ENCODE measurements around the gene NAA80. TPM values are rescaled to one million over a fixed set of nuclear protein-coding genes. Genes with fewer than 3 reads are reported as not detected.
"Not testable (repeated sequence)": the region's sequence is repeated elsewhere in the genome, so short reads cannot be mapped to it uniquely, and the experiment has no call there.

Gene NAA80
- total and polyA plus RNA-seq, 2 of the 13 experiments (the other 11 are each of a cell fraction or from before 2014, with no cell fraction given) = 3.4 to 8.7 TPM

DNA sequence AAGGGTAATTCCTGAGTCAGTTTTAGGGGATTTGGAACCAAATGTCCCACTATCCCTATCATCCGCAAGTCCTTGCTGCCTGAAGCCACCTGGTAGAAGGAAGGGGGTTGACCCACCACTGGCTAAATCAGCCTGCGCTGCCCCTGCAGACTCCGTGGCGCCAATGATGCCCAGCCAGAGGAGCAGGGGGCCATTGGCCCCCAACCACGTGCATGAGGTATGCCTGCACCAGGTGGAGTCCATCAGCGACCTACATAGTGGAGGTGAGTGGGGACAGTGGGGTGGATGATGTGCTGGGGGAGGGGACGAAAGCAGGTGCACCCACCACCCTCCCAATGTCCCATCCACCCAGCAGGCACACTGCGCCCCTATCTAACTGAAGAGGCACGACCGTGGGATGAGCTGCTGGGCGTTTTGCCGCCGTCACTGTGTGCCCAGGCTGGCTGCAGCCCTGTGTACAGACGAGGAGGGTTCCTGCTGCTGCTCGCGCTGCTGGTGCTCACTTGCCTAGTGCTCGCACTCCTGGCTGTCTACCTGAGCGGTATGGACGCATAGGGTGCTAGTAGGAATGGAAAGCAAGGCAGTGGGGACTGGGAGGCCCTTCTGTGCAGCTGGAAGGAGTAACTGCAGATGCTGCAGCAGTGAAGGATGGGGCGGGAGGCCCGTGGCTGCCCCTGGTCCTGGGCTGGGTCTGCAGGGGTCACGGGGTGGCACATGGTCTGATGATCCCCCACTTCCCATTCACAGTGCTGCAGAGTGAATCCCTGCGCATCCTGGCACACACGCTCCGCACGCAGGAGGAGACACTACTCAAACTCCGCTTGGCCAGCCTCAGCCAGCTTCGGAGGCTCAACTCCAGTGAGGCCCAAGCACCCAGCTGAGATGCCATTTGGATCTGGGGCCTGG is 12.6 kb downstream of the NAA80 start:
- no peaks in the 10 kb centered on the region for H4K20me1 ChIP-seq (ENCODE audit: insufficient read depth, low read length)
- H3K27ac ChIP-seq (ENCODE audit: extremely low read length, insufficient read depth, low read length) = no peak overlapping the region
- FAIRE-seq = no peak
- intact Hi-C loops (cut with micrococcal nuclease; ENCODE audit: unreplicated experiment) = no loop called here
- no peak overlapping the region for H3K4me2 ChIP-seq (ENCODE audit: low read depth, low read length)
- CTCF ChIA-PET (ENCODE audit: low intra/inter-chr PET ratio, low total read pairs) = no interaction called here
- 96% methylated on average over 17 of the region's 28 CpGs for WGBS (ENCODE audit: low lambda C conversion rate)
- in situ Hi-C loops (cut with HindIII; ENCODE audit: extremely low pct_ligation_motif_present, low pct_unique_long_range_greater_than_20kb) = no loop called here
- H3K4me1 ChIP-seq (ENCODE audit: insufficient read depth, low read length) = peaks cover 25% of the 10 kb centered on the region
- no peak overlapping the region for H2AFZ ChIP-seq (ENCODE audit: low read length)
- no peaks in the 10 kb centered on the region for H3K27me3 ChIP-seq (ENCODE audit: control insufficient read depth in 1 of 2, insufficient read depth in 2 of 2, low read length in 2 of 2)
- no peaks in the 10 kb centered on the region for H3K9me3 ChIP-seq (ENCODE audit: low read length)
- TF ChIP-seq, protein P1, sequence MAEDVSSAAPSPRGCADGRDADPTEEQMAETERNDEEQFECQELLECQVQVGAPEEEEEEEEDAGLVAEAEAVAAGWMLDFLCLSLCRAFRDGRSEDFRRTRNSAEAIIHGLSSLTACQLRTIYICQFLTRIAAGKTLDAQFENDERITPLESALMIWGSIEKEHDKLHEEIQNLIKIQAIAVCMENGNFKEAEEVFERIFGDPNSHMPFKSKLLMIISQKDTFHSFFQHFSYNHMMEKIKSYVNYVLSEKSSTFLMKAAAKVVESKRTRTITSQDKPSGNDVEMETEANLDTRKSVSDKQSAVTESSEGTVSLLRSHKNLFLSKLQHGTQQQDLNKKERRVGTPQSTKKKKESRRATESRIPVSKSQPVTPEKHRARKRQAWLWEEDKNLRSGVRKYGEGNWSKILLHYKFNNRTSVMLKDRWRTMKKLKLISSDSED (CRISPR knock-in tag; IDR thresholded peaks at IDR 0.05) = no peak
- TF ChIP-seq, protein P2, sequence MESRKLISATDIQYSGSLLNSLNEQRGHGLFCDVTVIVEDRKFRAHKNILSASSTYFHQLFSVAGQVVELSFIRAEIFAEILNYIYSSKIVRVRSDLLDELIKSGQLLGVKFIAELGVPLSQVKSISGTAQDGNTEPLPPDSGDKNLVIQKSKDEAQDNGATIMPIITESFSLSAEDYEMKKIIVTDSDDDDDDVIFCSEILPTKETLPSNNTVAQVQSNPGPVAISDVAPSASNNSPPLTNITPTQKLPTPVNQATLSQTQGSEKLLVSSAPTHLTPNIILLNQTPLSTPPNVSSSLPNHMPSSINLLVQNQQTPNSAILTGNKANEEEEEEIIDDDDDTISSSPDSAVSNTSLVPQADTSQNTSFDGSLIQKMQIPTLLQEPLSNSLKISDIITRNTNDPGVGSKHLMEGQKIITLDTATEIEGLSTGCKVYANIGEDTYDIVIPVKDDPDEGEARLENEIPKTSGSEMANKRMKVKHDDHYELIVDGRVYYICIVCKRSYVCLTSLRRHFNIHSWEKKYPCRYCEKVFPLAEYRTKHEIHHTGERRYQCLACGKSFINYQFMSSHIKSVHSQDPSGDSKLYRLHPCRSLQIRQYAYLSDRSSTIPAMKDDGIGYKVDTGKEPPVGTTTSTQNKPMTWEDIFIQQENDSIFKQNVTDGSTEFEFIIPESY (CRISPR knock-in tag; IDR thresholded peaks at IDR 0.05) = 0 out of 2 replicates have a peak, but pooled peaks have one; percentile 7
- peak; percentile 93 for TF ChIP-seq AGO2 (optimal IDR thresholded peaks at IDR 0.05; ENCODE audit: low read depth, low read length)
- peak; percentile 68 for TF ChIP-seq RBFOX2 (IDR thresholded peaks at IDR 0.05; ENCODE audit: low read depth, low read length)
- TF ChIP-seq ZNF224 (CRISPR knock-in tag; IDR thresholded peaks at IDR 0.05) = no peak
- TF ChIP-seq POLR2A (IDR thresholded peaks at IDR 0.05; ENCODE audit: insufficient read depth in 1 of 2, low read depth in 2 of 2, low read length in 2 of 2) = peak in 1 of 2 experiments; percentile 24; a peak in 1 of 4 replicates
- no peak for TF ChIP-seq ZNF333 (CRISPR knock-in tag; IDR thresholded peaks at IDR 0.05; ENCODE audit: borderline replicate concordance)
- H3K36me3 ChIP-seq (replicated peaks in 1 of 2; ENCODE audit: control insufficient read depth in 1 of 2, insufficient read depth in 2 of 2, low read length in 2 of 2) = peaks cover 22 to 40% of the 10 kb centered on the region in 2 experiments
- POLR2A ChIA-PET = interaction anchor here (1.0 to 1.1 kb wide), 2 partner anchors 10 to 42 kb away, joined by 3 to 4 read pairs; no protein-coding TSS in a partner anchor
- peaks cover 12% of the 10 kb centered on the region for H3K79me2 ChIP-seq (ENCODE audit: insufficient read depth, low read length)
- DNase-seq (ENCODE audit: low spot score) = no peak
- H3K4me3 ChIP-seq (replicated peaks in 1 of 3; ENCODE audit: insufficient read depth in 1 of 3, low read depth in 2 of 3, low read length in 3 of 3) = no peak overlapping the region
- BruUV-seq (replicated peaks) = no TSS peak
- no peak; the same call in 1 of the 3 replicates for ATAC-seq
- H3K9ac ChIP-seq (ENCODE audit: insufficient read depth, low read depth, low read length) = no peak overlapping the region

DNA sequence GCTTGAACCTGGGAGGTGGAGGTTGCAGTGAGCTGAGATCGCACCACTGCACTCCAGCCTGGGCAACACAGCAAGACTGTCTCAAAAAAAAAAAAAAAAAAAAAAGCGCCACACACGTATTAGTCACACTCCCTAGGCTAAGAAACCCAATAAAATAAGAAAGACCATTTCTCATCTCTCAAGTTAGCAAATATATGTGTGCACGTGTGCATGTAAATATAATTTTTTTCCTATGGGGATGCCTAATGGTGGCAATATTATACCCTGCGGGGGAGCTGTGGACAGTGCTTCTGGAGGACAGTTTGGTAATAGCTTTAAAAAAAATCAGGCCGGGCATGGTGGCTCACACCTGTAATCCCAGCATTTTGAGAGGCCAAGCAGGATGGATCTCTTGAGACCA is 15.1 kb downstream of the NAA80 start:
- WGBS (ENCODE audit: low lambda C conversion rate) = 80% methylated on average over 6 of the region's 6 CpGs
- H3K27ac ChIP-seq (ENCODE audit: extremely low read length, insufficient read depth, low read length); H3K79me2 ChIP-seq (ENCODE audit: insufficient read depth, low read length); H3K27me3 ChIP-seq (ENCODE audit: control insufficient read depth in 1 of 2, insufficient read depth in 2 of 2, low read length in 2 of 2); H3K4me3 ChIP-seq (replicated peaks in 1 of 3; ENCODE audit: insufficient read depth in 1 of 3, low read depth in 2 of 3, low read length in 3 of 3); in situ Hi-C loops (cut with HindIII; ENCODE audit: extremely low pct_ligation_motif_present, low pct_unique_long_range_greater_than_20kb); H3K4me2 ChIP-seq (ENCODE audit: low read depth, low read length); H2AFZ ChIP-seq (ENCODE audit: low read length); FAIRE-seq; H3K9ac ChIP-seq (ENCODE audit: insufficient read depth, low read depth, low read length); H3K9me3 ChIP-seq (ENCODE audit: low read length); CTCF ChIA-PET (ENCODE audit: low intra/inter-chr PET ratio, low total read pairs); intact Hi-C loops (cut with micrococcal nuclease; ENCODE audit: unreplicated experiment); H4K20me1 ChIP-seq (ENCODE audit: insufficient read depth, low read length); DNase-seq (ENCODE audit: low spot score); BruUV-seq (replicated peaks): not testable (repeated sequence)
- H3K36me3 ChIP-seq (replicated peaks in 1 of 2; ENCODE audit: control insufficient read depth in 1 of 2, insufficient read depth in 2 of 2, low read length in 2 of 2) = peaks cover 11 to 23% of the 10 kb centered on the region in 2 experiments
- peaks cover 18% of the 10 kb centered on the region; the same call in 1 of the 2 replicates for H3K4me1 ChIP-seq (ENCODE audit: insufficient read depth, low read length)
- POLR2A ChIA-PET = interaction anchor here (1.1 to 2.6 kb wide), 5 partner anchors 14 to 19 kb away, joined by 4 to 15 read pairs (median 11); partner anchors contain the start of genes HYAL1, HYAL3, NAA80 and SEMA3B
- 0 out of 3 replicates have a peak, but pooled peaks have one; percentile 4 for ATAC-seq
